ENCODE results near the gene SDK1.

Gene SDK1

GRCh38 chr7:4045450-4045849, 744.4 kb downstream of the SDK1 start:
- DNase-seq (ENCODE audit: low read depth) = no peak

- no peak for DNase-seq (ENCODE audit: low read depth)
Observed at GRCh38 chr7:4045975-4046374, 744.9 kb downstream of the SDK1 start.

DNA sequence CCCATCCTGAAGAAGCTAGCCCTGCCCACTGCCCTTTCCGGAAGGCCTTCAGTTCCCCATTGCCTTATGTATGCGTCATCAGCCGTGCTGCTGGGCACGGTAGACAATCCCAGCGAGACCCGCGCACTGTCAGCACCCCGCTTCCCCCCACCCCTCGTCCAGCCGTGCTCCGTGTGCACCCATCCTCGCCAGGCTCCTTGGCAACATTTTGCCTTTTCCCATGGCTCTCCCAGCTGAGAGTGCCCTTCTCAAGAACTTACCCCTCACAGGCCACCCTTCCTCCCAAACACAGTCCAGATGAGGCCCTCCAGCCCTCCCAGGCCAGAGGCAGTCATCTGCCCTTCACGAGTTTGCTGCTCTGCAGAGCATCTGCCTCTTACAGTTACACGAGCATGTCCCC, 747.3 kb downstream of the SDK1 start:
- no peak for DNase-seq (ENCODE audit: low read depth)

DNA sequence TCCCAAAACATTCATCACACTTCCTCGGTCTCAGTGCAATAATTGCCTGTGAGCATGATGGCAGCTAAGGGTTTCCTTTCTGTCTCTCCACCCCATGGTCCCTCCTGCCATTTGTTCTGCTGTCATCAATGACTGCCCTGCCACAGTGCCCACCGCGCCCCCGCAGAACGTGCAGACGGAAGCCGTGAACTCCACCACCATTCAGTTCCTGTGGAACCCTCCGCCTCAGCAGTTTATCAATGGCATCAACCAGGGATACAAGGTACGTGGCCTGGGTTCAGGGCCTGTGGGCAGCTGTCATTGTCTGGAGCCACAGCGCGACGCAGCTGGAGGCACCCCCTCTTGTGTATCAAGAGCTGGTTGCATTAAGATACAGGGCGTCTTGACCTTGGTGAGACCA, 748.1 kb downstream of the SDK1 start:
- no peak for DNase-seq (ENCODE audit: low read depth)

DNA sequence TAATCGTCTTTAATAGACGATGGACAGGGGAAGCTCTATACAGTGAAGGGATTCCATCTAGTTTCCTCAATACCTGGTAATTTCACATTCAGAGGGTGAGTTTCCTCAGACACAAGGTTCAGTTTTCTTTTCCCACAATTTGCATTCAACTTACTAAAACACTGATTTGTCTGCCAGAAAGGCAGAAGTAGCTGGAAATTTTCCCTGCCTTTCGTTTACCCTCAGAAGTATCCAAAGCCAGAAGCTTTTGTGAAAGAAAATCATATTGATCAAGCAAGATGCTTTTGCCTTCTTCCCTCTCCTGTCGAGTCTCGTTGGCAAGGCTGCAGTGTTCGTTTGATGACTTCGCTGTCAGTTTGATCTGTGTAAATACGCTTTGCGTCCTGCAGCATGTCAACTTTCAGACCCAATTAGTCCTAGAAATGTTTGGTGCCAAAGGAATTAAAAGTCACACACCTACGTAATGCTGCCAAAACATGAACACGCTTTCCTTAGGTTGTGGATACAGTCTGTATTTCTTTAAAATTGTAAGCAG, 749.1 kb downstream of the SDK1 start:
- DNase-seq (ENCODE audit: low read depth) = no peak

DNA sequence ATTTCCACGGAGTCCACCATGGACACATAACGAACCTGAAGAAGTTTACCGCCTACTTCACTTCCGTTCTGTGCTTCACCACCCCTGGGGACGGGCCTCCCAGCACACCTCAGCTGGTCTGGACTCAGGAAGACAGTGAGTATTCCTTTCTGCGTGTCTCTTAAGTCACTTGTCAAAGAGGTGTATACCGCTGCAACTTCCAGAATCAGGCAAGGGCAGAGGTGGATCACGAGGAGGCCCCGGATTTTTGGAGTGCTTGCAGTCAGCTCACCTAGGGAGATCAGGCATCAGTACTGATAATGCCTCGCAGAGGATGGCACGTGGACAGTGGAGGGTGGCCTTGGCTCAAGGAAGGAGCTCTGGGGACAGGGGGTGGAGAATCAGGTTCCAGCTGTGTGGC, 750.6 kb downstream of the SDK1 start:
- no peak for DNase-seq (ENCODE audit: low read depth)

- no peak for DNase-seq (ENCODE audit: low read depth)
Observed at GRCh38 chr7:4052130-4052529, 751.1 kb downstream of the SDK1 start.

GRCh38 chr7:4054158-4054557, 753.1 kb downstream of the SDK1 start:
- no peak for DNase-seq (ENCODE audit: low read depth)

DNA sequence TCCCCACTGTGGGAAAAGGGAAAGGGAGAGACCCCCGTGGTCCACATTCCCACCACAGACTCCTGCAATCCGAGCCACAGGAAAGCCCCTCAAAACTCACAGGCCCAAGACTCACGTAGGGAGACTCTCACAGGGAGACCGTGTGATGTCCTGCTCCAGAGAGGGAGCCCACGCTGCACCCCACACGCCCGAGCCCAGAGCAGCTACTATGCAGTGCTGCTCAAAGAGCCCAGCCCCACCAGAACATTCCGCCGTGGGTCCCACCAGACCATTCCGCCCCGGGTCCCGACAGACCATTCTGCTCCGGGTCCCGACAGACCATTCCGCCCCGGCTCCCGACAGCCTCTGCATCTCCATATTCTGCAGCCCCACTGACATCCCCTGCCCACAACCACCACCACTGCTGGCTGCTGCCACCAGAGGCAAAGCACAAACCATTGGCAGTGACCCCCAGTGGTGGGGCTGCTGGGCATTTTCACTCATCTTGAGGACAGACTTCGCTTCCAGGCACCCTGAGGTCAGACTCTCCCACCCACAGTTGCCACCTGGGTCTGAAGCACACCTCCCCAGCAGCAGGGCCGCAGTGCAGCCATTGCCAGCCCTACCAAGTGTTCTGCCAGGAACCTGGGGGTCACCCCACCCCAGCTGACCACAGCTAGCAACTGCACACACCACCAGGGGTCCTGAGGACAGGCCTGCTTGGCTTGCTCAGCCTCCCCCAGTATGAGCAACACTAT, 755.7 kb downstream of the SDK1 start:
- DNase-seq (ENCODE audit: low read depth) = no peak

GRCh38 chr7:4057289-4057616, 756.2 kb downstream of the SDK1 start:
- DNase-seq (ENCODE audit: low read depth) = no peak

DNA sequence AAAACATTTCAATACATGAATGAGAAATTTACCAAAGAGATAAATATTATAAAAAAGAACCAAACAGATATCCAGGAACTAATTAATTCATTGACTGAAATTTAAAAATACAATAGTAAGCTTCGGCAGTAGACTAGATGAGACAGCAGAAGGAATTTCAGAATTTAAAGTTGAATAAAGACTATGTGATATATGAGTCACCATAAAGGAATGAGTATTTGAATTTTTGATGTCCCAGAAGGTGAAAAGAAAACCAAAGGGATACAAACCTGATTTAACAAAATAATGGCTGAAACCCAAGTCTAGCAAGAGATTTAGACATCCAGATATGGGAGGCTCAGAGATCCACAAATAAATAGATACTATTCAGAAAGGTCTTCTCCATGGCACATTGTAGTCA, 757.1 kb downstream of the SDK1 start:
- DNase-seq (ENCODE audit: low read depth) = no peak

DNA sequence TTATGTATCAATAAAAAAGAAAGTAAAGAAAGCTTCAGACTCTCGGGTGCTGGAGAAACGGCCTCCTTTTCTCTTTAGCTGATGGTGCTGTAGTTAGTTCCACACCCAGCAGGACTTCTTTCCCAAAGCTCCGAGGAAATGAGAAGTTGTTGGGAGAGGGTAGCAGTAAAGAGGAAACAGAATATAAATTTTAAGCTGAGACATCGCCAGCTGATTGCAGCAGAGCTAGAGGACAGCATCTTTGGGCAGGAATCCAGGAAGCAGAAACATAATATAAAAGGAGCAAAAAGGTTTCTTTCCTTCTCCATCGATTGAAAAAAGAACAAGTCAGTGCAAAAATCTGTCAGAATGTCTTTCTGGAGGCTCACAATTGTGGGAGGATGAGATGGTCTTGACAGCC, 764.1 kb downstream of the SDK1 start:
- DNase-seq (ENCODE audit: low read depth) = no peak

- no peak for DNase-seq (ENCODE audit: low read depth)
Observed at GRCh38 chr7:4066206-4066605, 765.2 kb downstream of the SDK1 start.

DNA sequence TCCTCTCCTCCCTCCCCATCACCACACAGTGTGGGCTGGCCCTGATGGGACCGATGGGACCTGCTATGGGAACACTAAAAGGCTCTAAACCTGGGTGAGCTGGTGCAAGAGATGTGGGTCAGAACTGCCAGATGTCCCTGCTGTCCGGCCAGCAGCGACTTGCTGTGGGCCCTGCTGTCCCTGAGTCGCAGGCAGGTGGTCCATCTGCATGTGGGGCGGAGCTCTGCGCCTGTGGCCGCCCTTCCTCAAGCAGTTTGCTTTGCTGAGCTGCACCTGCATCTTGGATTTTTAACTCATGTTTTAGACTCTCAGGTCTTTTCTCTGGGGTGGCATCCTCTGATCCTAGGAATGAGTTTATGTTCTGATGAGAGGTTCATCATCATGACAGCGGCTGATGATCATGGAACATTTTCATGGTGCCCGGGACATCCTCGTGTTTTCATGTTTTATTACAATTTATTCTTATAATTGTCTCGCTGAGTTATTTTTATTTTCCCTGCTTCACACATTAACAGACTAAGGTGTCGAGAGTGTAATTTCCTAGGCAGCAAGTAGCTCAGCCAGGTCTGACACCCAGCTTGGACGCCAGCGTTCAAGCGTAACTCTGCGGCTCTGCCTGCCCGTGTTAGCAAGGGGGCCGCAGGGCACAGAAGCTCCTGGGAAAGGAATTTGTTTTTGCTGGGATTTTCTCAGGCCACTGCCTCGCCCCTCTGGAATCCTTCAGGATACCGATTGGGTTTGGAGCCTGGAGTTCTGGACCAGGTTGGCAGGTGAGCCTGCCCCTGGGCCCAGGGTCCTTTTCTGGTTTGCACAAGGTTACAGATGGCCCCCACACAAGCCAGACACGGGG, 765.8 kb downstream of the SDK1 start:
- DNase-seq (ENCODE audit: low read depth) = no peak

DNA sequence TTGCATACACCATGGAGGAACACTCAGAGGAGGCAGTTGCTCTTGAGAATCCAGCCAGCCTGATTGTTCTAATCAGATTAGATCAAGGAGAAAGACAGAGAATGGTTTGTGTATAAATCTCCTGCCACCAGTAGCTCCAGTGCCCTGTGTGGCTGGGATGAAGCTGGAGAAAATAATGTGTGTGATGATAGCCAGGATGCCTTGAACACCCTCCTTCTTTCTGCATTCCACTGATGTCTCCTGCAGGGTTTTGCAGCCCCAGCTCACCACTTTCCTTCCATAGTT, 766.4 kb downstream of the SDK1 start:
- DNase-seq (ENCODE audit: low read depth) = no peak

GRCh38 chr7:4067874-4068273, 766.8 kb downstream of the SDK1 start:
- DNase-seq (ENCODE audit: low read depth) = no peak

- no peak for DNase-seq (ENCODE audit: low read depth)
Observed at GRCh38 chr7:4068286-4068685, 767.2 kb downstream of the SDK1 start.

- no peak for DNase-seq (ENCODE audit: low read depth)
Observed at GRCh38 chr7:4069268-4070095, 768.4 kb downstream of the SDK1 start.

- DNase-seq (ENCODE audit: low read depth) = no peak
Observed at GRCh38 chr7:4070214-4070613, 769.2 kb downstream of the SDK1 start.

GRCh38 chr7:4071370-4072058, 770.5 kb downstream of the SDK1 start:
- no peak for DNase-seq (ENCODE audit: low read depth)

- DNase-seq (ENCODE audit: low read depth) = no peak
Observed at GRCh38 chr7:4072161-4072925, 771.3 kb downstream of the SDK1 start.
